LoVo (cell line): ENCODE results near the gene ACTR8.

Experiments used
- DNase-seq: peaks from one replicate; pipeline ENCODE4 v3.0.0-alpha.2; 2016; ENCODE audit warnings: low spot score

The ACTR8 gene

GRCh38 chr3:53835257-53835656, 46.7 kb downstream of the ACTR8 start:
- DNase-seq, result no peak

GRCh38 chr3:53834429-53835095, 47.4 kb downstream of the ACTR8 start:
- DNase-seq, result no peak

GRCh38 chr3:53833700-53834099, 48.3 kb downstream of the ACTR8 start:
- no peak for DNase-seq

- no peak for DNase-seq
Observed at GRCh38 chr3:53833053-53833645, 48.8 kb downstream of the ACTR8 start.

GRCh38 chr3:53830944-53831343, 51.0 kb downstream of the ACTR8 start:
- DNase-seq, result no peak

- no peak for DNase-seq
Observed at GRCh38 chr3:53829605-53830004, 52.3 kb downstream of the ACTR8 start.

- no peak for DNase-seq
Observed at GRCh38 chr3:53828581-53828980, 53.4 kb downstream of the ACTR8 start.

GRCh38 chr3:53826048-53826447, 55.9 kb downstream of the ACTR8 start:
- DNase-seq, result no peak

- DNase-seq, result no peak
Observed at GRCh38 chr3:53824795-53825194, 57.2 kb downstream of the ACTR8 start.

GRCh38 chr3:53823956-53824657, 57.8 kb downstream of the ACTR8 start:
- no peak for DNase-seq

GRCh38 chr3:53823026-53823955, 58.7 kb downstream of the ACTR8 start:
- no peak for DNase-seq

GRCh38 chr3:53822331-53822741, 59.6 kb downstream of the ACTR8 start:
- DNase-seq, result no peak

- DNase-seq, result no peak
Observed at GRCh38 chr3:53821631-53822121, 60.3 kb downstream of the ACTR8 start.

- DNase-seq, result no peak
Observed at GRCh38 chr3:53820756-53821580, 61.0 kb downstream of the ACTR8 start.

- no peak for DNase-seq
Observed at GRCh38 chr3:53820084-53820483, 61.9 kb downstream of the ACTR8 start.

- no peak for DNase-seq
Observed at GRCh38 chr3:53819163-53819868, 62.6 kb downstream of the ACTR8 start.

- DNase-seq, result no peak
Observed at GRCh38 chr3:53818221-53819162, 63.5 kb downstream of the ACTR8 start.

GRCh38 chr3:53817809-53818208, 64.1 kb downstream of the ACTR8 start:
- DNase-seq, result no peak

- DNase-seq, result no peak
Observed at GRCh38 chr3:53817211-53817610, 64.7 kb downstream of the ACTR8 start.
